Endothelial cell of umbilical vein (primary cell): ENCODE results near the gene TP73.

Source experiments
- EZH2 ChIP-seq: IDR thresholded peaks from 2 replicates; pipeline ENCODE4 v1.6.1; 2012; ENCODE audit warnings: borderline replicate concordance, low read depth, mild to moderate bottlenecking, moderate library complexity, low read length, inconsistent platforms; ENCODE audit not compliant: severe bottlenecking
- FOS ChIP-seq: IDR thresholded peaks from 2 replicates; pipeline ENCODE4 v1.6.1; 2011; ENCODE audit warnings: mild to moderate bottlenecking, low read length, moderate library complexity, borderline replicate concordance; ENCODE audit not compliant: insufficient read depth
- MYC ChIP-seq: IDR thresholded peaks from one replicate; pipeline ENCODE4 v1.6.1; 2011; ENCODE audit warnings: mild to moderate bottlenecking, low read depth, low read length
- POLR2A ChIP-seq: IDR thresholded peaks from 2 replicates; pipeline ENCODE4 v1.6.1; 2012; ENCODE audit warnings: low read depth, mild to moderate bottlenecking, control low read depth, low read length
- POLR2AphosphoS5 ChIP-seq: IDR thresholded peaks from 2 replicates; pipeline ENCODE4 v1.6.1; 2012; ENCODE audit warnings: low read depth, mild to moderate bottlenecking, control low read depth, low read length, moderate library complexity; ENCODE audit not compliant: insufficient read depth
- TF ChIP-seq, protein P1 (sequence below), 2 donors: IDR thresholded peaks; 1 replicate in 1 of 2; 2 replicates in 1 of 2; pipeline ENCODE4 v1.5.1; 2011; ENCODE audit warnings: low read length in 2 of 2, mild to moderate bottlenecking in 2 of 2, moderate library complexity in 2 of 2, control low read depth in 1 of 2, inconsistent platforms in 1 of 2, low read depth in 1 of 2; ENCODE audit not compliant: insufficient read depth in 1 of 2; ENCODE audit errors: extremely low read depth in 1 of 2

DNA sequence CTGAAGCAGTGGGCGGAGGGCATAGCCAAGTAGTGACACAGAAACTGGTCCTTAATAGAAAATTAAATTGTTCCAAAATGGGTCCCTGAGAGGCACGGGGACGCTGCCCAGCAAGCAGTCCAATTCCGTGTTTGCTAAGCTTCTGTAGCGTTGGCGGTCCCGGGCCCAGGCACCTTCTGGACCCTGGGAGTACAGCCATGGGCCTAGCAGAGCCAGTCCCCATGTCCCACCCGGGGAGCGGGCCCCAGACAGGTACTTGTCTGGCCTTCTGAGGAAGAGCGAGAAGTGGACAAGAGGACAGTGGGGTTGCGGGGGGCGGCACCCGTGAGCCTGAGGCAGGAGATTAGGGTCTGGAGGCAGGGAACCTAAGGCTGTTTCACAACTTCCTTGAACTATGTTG lies 88.4 kb downstream of the TP73 start:
- TF ChIP-seq, protein P1, sequence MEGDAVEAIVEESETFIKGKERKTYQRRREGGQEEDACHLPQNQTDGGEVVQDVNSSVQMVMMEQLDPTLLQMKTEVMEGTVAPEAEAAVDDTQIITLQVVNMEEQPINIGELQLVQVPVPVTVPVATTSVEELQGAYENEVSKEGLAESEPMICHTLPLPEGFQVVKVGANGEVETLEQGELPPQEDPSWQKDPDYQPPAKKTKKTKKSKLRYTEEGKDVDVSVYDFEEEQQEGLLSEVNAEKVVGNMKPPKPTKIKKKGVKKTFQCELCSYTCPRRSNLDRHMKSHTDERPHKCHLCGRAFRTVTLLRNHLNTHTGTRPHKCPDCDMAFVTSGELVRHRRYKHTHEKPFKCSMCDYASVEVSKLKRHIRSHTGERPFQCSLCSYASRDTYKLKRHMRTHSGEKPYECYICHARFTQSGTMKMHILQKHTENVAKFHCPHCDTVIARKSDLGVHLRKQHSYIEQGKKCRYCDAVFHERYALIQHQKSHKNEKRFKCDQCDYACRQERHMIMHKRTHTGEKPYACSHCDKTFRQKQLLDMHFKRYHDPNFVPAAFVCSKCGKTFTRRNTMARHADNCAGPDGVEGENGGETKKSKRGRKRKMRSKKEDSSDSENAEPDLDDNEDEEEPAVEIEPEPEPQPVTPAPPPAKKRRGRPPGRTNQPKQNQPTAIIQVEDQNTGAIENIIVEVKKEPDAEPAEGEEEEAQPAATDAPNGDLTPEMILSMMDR (IDR thresholded peaks at IDR 0.05; ENCODE audit: extremely low read depth in 1 of 2, insufficient read depth in 1 of 2, low read depth in 1 of 2, low read length in 2 of 2), result no peak
- no peak for TF ChIP-seq POLR2A
- TF ChIP-seq EZH2, result no peak
- TF ChIP-seq POLR2AphosphoS5, result no peak
- no peak for TF ChIP-seq MYC
- TF ChIP-seq FOS, result no peak
